GM19468 (cell line): ENCODE data around the gene SEL1L3.

Source experiments
- ATAC-seq: cut with Tn5 transposase; IDR thresholded peaks from one replicate; pipeline ENCODE4 v1.9.1; 2021; ENCODE audit warnings: mild to moderate bottlenecking, moderate library complexity, moderate number of reproducible peaks; ENCODE audit not compliant: unreplicated experiment; ENCODE audit errors: extremely low read depth

Gene SEL1L3

GRCh38 chr4:25857851-25858400 is 4.9 kb downstream of the SEL1L3 start:
- ATAC-seq = no peak

GRCh38 chr4:25857403-25857802 is 5.4 kb downstream of the SEL1L3 start:
- ATAC-seq = no peak

- no peak for ATAC-seq
Measured at GRCh38 chr4:25856756-25857155, 6.0 kb downstream of the SEL1L3 start.

- no peak for ATAC-seq
Measured at GRCh38 chr4:25852103-25852502, 10.7 kb downstream of the SEL1L3 start.

- no peak for ATAC-seq
Measured at GRCh38 chr4:25847329-25847728, 15.5 kb downstream of the SEL1L3 start.

- ATAC-seq = no peak
Measured at GRCh38 chr4:25845841-25846653, 16.7 kb downstream of the SEL1L3 start.

- ATAC-seq = no peak
Measured at GRCh38 chr4:25844961-25845712, 17.7 kb downstream of the SEL1L3 start.

GRCh38 chr4:25843340-25844097 is 19.3 kb downstream of the SEL1L3 start:
- no peak for ATAC-seq

GRCh38 chr4:25842229-25842845 is 20.5 kb downstream of the SEL1L3 start:
- ATAC-seq = peak; percentile 58

GRCh38 chr4:25839687-25840086 is 23.1 kb downstream of the SEL1L3 start:
- ATAC-seq = no peak

- ATAC-seq = no peak
Measured at GRCh38 chr4:25839233-25839632, 23.6 kb downstream of the SEL1L3 start.

- ATAC-seq = no peak
Measured at GRCh38 chr4:25838526-25838925, 24.3 kb downstream of the SEL1L3 start.

GRCh38 chr4:25837107-25837506 is 25.7 kb downstream of the SEL1L3 start:
- no peak for ATAC-seq

GRCh38 chr4:25835384-25835783 is 27.4 kb downstream of the SEL1L3 start:
- ATAC-seq = no peak

- no peak for ATAC-seq
Measured at GRCh38 chr4:25834411-25835107, 28.2 kb downstream of the SEL1L3 start.

GRCh38 chr4:25830548-25830947 is 32.2 kb downstream of the SEL1L3 start:
- ATAC-seq = no peak

GRCh38 chr4:25827897-25828296 is 34.9 kb downstream of the SEL1L3 start:
- ATAC-seq = no peak

- no peak for ATAC-seq
Measured at GRCh38 chr4:25827373-25827772, 35.4 kb downstream of the SEL1L3 start.

- no peak for ATAC-seq
Measured at GRCh38 chr4:25826074-25826752, 36.6 kb downstream of the SEL1L3 start.
